C4-2B (cell line): ENCODE data around the gene LYZL2.
"Not testable (repeated sequence)": the region's sequence is repeated elsewhere in the genome, so short reads cannot be mapped to it uniquely, and the experiment has no call there.

Experiments used
- H3K27ac ChIP-seq: fragments of 450-650 bp; 2 replicates; pipeline ENCODE4 v1.5.1; 2017
- ZFX ChIP-seq: fragments of 450-650 bp; IDR thresholded peaks from 2 replicates; pipeline ENCODE4 v1.6.1; 2017
- TF ChIP-seq, protein P1 (sequence below): fragments of 450-650 bp; conservative IDR thresholded peaks from 2 replicates; pipeline ENCODE4 v1.5.1; 2017; ENCODE audit warnings: mild to moderate bottlenecking

Gene LYZL2

DNA sequence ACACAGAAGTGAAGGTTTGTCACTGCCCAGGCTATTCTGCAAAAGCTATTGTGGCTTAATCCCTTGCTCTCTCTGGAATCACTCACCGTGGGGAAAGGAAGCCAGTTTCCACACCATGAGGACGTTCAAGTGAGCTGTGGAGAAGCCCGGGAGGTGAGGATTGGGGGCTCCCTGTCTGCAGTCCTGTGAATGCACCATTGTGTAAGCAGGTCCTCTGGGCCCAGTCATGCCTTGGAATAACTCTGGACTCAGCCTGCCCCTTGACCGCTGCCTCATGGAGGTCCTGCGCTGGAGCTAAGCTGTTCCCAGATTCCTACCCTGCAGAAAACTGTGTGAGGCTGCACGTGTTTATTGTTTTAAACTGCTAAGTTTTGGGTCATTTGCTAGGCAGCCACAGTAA, 33.5 kb downstream of the LYZL2 start:
- H3K27ac ChIP-seq, result no peak overlapping the region
- TF ChIP-seq ZFX, result no peak
- TF ChIP-seq, protein P1, sequence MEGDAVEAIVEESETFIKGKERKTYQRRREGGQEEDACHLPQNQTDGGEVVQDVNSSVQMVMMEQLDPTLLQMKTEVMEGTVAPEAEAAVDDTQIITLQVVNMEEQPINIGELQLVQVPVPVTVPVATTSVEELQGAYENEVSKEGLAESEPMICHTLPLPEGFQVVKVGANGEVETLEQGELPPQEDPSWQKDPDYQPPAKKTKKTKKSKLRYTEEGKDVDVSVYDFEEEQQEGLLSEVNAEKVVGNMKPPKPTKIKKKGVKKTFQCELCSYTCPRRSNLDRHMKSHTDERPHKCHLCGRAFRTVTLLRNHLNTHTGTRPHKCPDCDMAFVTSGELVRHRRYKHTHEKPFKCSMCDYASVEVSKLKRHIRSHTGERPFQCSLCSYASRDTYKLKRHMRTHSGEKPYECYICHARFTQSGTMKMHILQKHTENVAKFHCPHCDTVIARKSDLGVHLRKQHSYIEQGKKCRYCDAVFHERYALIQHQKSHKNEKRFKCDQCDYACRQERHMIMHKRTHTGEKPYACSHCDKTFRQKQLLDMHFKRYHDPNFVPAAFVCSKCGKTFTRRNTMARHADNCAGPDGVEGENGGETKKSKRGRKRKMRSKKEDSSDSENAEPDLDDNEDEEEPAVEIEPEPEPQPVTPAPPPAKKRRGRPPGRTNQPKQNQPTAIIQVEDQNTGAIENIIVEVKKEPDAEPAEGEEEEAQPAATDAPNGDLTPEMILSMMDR, result no peak

- H3K27ac ChIP-seq, result no peak overlapping the region
- no peak for TF ChIP-seq ZFX
Measured at GRCh38 chr10:30594077-30594476, 35.5 kb downstream of the LYZL2 start.

DNA sequence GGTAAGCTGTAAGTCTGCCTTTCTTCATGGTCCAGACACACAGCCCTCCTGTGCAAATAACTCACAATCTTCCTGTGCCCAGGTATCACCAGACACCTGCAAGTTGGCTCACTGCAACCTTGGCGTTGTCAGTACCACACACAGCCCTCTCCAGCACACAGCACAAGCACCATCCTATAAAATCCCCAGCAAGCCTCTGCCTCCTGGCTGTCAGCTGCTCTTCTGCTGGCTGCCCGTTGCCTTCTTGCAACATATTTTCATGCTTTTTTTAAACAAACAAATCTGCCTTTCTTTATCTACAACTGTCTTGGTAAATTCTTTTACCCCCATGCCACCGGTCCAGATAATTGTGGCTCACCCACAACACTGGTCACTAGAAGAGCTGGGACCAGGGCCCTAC, 36.8 kb downstream of the LYZL2 start:
- not testable (repeated sequence) for H3K27ac ChIP-seq

- no peak overlapping the region for H3K27ac ChIP-seq
- TF ChIP-seq ZFX, result no peak
- TF ChIP-seq, protein P1, result peak; percentile 89
Measured at GRCh38 chr10:30591249-30591670, 38.3 kb downstream of the LYZL2 start.

GRCh38 chr10:30589441-30589840, 40.1 kb downstream of the LYZL2 start:
- H3K27ac ChIP-seq, result no peak overlapping the region
- no peak for TF ChIP-seq ZFX
- TF ChIP-seq, protein P1, result no peak

- TF ChIP-seq, protein P1, result no peak
- no peak for TF ChIP-seq ZFX
- no peak overlapping the region for H3K27ac ChIP-seq
Measured at GRCh38 chr10:30587522-30588031, 42.0 kb downstream of the LYZL2 start.

- no peak for TF ChIP-seq ZFX
- TF ChIP-seq, protein P1, result no peak
- H3K27ac ChIP-seq, result no peak overlapping the region
Measured at GRCh38 chr10:30586828-30587227, 42.7 kb downstream of the LYZL2 start.

- TF ChIP-seq, protein P1, result no peak
- no peak for TF ChIP-seq ZFX
- peak overlapping the region; percentile 70 for H3K27ac ChIP-seq
Measured at GRCh38 chr10:30583778-30584415, 45.7 kb downstream of the LYZL2 start.
